ENCODE results near the gene LTK. TPM values are rescaled to one million over a fixed set of nuclear protein-coding genes. Genes with fewer than 3 reads are reported as not detected.

LTK gene
- total RNA-seq, 4 donors from 2014 or later = 0.13 to 0.79 (median 0.22) TPM; not detected in 1

DNA sequence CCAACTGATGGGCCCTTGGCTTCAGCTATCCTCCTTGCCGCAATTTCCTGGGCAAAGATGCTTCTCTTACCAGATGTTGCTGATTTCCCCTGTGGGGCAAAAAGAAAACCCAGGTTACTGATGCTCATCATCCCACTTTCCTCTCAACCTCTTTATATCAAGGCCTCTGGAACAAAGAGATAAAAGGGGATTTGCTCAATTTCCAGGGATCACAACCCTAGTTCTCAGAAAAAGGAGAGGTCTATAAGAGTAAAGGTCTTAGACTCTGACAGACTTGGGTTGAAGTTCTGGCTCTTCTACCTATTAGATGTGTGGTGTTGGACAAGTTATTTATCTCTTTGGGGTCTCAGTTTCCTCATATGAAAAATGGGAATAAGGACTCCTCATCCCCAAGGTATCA lies 21.9 kb upstream of the LTK start:
- H3K27ac ChIP-seq = no peak overlapping the region
- no peaks in the 10 kb centered on the region for H3K27me3 ChIP-seq
- H3K9me3 ChIP-seq = no peaks in the 10 kb centered on the region
- no peak overlapping the region for H3K4me3 ChIP-seq (replicated peaks in 1 of 3)
- no peak for DNase-seq
- peaks cover 7 to 27% of the 10 kb centered on the region in 2 donors for H3K36me3 ChIP-seq
- intact Hi-C loops (cut with DNase I) = no loop called here
- TF ChIP-seq, protein P1, sequence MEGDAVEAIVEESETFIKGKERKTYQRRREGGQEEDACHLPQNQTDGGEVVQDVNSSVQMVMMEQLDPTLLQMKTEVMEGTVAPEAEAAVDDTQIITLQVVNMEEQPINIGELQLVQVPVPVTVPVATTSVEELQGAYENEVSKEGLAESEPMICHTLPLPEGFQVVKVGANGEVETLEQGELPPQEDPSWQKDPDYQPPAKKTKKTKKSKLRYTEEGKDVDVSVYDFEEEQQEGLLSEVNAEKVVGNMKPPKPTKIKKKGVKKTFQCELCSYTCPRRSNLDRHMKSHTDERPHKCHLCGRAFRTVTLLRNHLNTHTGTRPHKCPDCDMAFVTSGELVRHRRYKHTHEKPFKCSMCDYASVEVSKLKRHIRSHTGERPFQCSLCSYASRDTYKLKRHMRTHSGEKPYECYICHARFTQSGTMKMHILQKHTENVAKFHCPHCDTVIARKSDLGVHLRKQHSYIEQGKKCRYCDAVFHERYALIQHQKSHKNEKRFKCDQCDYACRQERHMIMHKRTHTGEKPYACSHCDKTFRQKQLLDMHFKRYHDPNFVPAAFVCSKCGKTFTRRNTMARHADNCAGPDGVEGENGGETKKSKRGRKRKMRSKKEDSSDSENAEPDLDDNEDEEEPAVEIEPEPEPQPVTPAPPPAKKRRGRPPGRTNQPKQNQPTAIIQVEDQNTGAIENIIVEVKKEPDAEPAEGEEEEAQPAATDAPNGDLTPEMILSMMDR (IDR thresholded peaks at IDR 0.05) = no peak
- no peak for TF ChIP-seq POLR2A (IDR thresholded peaks at IDR 0.05)
- 92 to 100% methylated on average over 1 of the region's 1 CpG for WGBS, 2 donors
- H3K4me1 ChIP-seq = no peaks in the 10 kb centered on the region

DNA sequence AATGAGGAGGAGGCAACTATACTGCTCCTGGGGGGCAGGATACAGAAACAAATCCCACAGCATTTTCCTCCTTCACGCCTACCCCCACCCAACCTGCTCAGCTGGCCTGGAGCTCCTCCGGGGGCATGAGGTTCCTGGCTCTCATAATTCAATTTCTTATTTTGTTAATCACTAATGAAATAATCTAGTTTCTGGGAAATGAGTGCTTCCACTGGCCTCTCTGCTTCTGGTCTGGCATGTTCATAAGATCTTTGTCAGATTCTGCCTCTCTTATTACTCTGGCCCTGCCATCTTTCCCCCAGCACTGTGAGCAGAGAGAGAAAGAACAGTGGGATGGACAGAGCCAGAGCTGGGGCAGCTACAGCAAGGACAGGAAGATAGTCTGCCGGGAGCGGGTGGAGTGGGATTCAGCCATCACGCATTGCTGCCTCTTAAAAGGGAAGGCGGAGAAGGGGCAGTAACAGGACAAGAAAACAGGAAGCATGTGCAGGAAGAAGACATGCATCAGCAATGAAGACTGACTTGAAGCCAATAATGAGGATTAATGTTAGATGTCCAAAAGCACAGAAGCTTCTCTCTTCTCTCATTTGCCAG lies 16.8 kb upstream of the LTK start:
- no peaks in the 10 kb centered on the region for H3K27me3 ChIP-seq
- peaks cover 43 to 44% of the 10 kb centered on the region in 2 donors for H3K36me3 ChIP-seq
- H3K4me3 ChIP-seq (replicated peaks in 1 of 3) = no peak overlapping the region
- H3K9me3 ChIP-seq = no peaks in the 10 kb centered on the region
- DNase-seq = no peak
- 87 to 89% methylated on average over 6 of the region's 6 CpGs for WGBS, 2 donors
- no peak for TF ChIP-seq POLR2A (IDR thresholded peaks at IDR 0.05)
- TF ChIP-seq, protein P1 (IDR thresholded peaks at IDR 0.05) = no peak
- H3K4me1 ChIP-seq = no peaks in the 10 kb centered on the region
- intact Hi-C loops (cut with DNase I) = no loop called here
- no peak overlapping the region for H3K27ac ChIP-seq

DNA sequence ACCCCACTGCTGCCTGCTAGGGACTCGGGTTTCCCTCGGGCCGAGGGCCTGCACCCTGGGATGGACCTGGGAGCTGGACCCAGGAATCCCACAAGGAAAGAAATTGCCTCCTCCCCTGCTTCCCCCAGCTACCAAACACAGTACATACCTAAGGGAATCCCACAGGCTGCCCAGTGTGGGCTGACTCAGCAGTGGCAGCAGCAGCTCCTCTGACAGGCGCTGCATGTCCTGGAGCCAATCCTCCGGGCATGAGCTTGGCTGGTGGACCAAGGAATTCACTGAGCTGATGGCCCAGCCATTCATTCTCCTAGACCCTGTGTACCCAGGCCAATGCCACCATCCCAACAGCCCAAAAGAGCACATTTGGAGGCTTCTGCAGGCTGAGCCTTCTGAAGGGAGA lies 9.5 kb upstream of the LTK start:
- Histone ChIP-seq H3K4me3 (replicated peaks in 1 of 3) (no peak overlapping the region), H3K36me3 (peaks cover 11 to 20% of the 10 kb centered on the region in 2 donors), H3K27me3 (no peaks in the 10 kb centered on the region), H3K27ac (no peak overlapping the region), H3K9me3 (no peaks in the 10 kb centered on the region), H3K4me1 (no peaks in the 10 kb centered on the region)
- WGBS, 2 donors = 60 to 75% methylated on average over 1 to 5 of the region's 5 CpGs
- no peak for DNase-seq
- no peak for TF ChIP-seq POLR2A (IDR thresholded peaks at IDR 0.05)
- TF ChIP-seq, protein P1 (IDR thresholded peaks at IDR 0.05) = no peak
- intact Hi-C loops (cut with DNase I) = no loop called here

DNA sequence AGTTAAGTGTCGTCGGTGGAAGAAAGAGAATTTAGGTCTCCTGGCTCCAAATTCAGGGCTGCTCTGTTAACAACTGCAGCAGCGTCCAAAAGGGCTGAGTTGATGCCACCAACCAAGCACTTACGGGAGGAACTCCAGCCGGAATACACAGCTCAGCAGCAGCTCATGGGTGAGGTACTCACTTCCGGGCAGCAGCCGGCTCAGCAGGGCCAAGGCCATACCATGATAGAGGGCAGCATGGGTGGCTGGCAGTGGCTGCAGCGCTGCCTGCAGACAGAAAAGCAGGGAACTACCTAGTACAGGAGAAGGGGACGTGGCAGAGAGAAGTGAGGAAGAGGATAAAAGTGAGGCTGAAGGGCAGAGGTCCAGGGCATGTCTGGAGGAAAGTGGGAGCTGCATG lies 8.0 kb upstream of the LTK start:
- WGBS, 2 donors = 81 to 87% methylated on average over 9 of the region's 9 CpGs
- Histone ChIP-seq H3K27ac (no peak overlapping the region), H3K36me3 (peaks cover under 1 to 6% of the 10 kb centered on the region in 2 donors), H3K4me3 (replicated peaks in 1 of 3) (no peak overlapping the region), H3K27me3 (no peaks in the 10 kb centered on the region), H3K4me1 (no peaks in the 10 kb centered on the region), H3K9me3 (no peaks in the 10 kb centered on the region)
- no peak for TF ChIP-seq POLR2A (IDR thresholded peaks at IDR 0.05)
- TF ChIP-seq, protein P1 (IDR thresholded peaks at IDR 0.05) = no peak
- intact Hi-C loops (cut with DNase I) = no loop called here
- no peak for DNase-seq

DNA sequence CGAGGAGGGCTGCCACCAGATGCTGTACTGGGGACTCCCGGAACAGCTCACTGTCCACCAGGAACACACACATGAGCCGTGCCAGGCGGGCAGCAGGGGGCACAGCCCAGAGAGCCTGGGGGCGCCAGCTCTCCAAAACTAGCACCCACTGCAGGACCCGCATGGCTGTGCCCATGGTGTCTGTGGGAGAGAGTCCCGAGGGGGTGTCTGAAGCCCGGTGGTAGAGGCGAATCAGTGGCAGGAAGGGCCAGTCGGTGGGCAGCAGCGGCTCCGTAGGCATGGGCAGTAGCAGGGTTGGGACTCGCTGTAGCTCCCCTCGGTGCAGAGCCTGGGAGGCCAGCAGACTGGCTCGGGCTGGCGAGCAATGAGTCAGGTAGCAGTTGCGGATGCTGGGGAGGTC lies 7.0 kb upstream of the LTK start:
- DNase-seq = no peak
- no peaks in the 10 kb centered on the region for H3K36me3 ChIP-seq
- WGBS, 2 donors = 95 to 96% methylated on average over 10 to 17 of the region's 17 CpGs
- TF ChIP-seq POLR2A (IDR thresholded peaks at IDR 0.05) = no peak
- TF ChIP-seq, protein P1 (IDR thresholded peaks at IDR 0.05) = no peak
- H3K4me1 ChIP-seq = no peaks in the 10 kb centered on the region
- intact Hi-C loops (cut with DNase I) = no loop called here
- H3K4me3 ChIP-seq (replicated peaks in 1 of 3) = no peak overlapping the region
- no peaks in the 10 kb centered on the region for H3K9me3 ChIP-seq
- no peaks in the 10 kb centered on the region for H3K27me3 ChIP-seq
- H3K27ac ChIP-seq = no peak overlapping the region

All from thyroid gland (tissue), 4 donors.